Gastrocnemius medialis (tissue), 4 donors: ENCODE results near the gene TSC22D2. TPM values are rescaled to one million over a fixed set of nuclear protein-coding genes. Genes with fewer than 3 reads are reported as not detected.

ENCODE experiments used
- ATAC-seq, 2 donors: fragments of 150-250 bp; one replicate each; pipeline ENCODE4 v1.9.1; 2016
- DNase-seq, 2 donors: peaks; one replicate each; pipeline ENCODE4 v3.0.0-alpha.2; 2019
- H3K27ac ChIP-seq, 4 donors: fragments of 200-600 bp; sonication (generic); 1 replicate in 1 of 4; 2 replicates in 3 of 4; pipeline ENCODE4 v1.5.1; 2016 to 2018; ENCODE audit warnings: mild to moderate bottlenecking in 2 of 4, moderate library complexity in 1 of 4
- H3K27me3 ChIP-seq, 3 donors: fragments of 200-600 bp; sonication (generic) in 2 of 3; 1 replicate in 1 of 3; 2 replicates in 2 of 3; pipeline versions ENCODE4 v1.5.1 to v1.6.0; 2016 to 2019; ENCODE audit warnings: mild to moderate bottlenecking in 1 of 3, moderate library complexity in 1 of 3
- H3K36me3 ChIP-seq, 2 donors: fragments of 200-600 bp; sonication (generic) in 1 of 2; one replicate each; pipeline ENCODE4 v1.5.1; 2017 to 2018
- H3K4me1 ChIP-seq, 2 donors: fragments of 200-600 bp; sonication (generic) in 1 of 2; one replicate each; pipeline ENCODE4 v1.5.1; 2016 to 2017; ENCODE audit warnings: mild to moderate bottlenecking in 2 of 2
- H3K4me3 ChIP-seq, 4 donors: fragments of 200-600 bp; sonication (generic) in 3 of 4; 1 replicate in 1 of 4; 2 replicates in 3 of 4; pipeline ENCODE4 v1.5.1; 2016 to 2019; ENCODE audit warnings: mild to moderate bottlenecking in 2 of 4
- H3K9me3 ChIP-seq, 3 donors: fragments of 200-600 bp; sonication (generic) in 2 of 3; 1 replicate in 1 of 3; 2 replicates in 2 of 3; pipeline ENCODE4 v1.5.1; 2016 to 2019
- CTCF ChIP-seq, 5 experiments: fragments of 450-650 bp in 3 of 5; fragments of 200-600 bp in 2 of 5; sonication (generic) in 2 of 5; IDR thresholded peaks in 4 of 5; conservative IDR thresholded peaks in 1 of 5; 1 replicate in 4 of 5; 2 replicates in 1 of 5; pipeline ENCODE4 v1.5.1; 2016 to 2019; ENCODE audit warnings: antibody characterized with exemption in 5 of 5, mild to moderate bottlenecking in 3 of 5, moderate library complexity in 3 of 5
- POLR2A ChIP-seq, 2 donors: fragments of 450-650 bp; IDR thresholded peaks; one replicate each; pipeline ENCODE4 v1.6.1; 2017; ENCODE audit warnings: antibody characterized with exemption in 2 of 2, mild to moderate bottlenecking in 2 of 2, moderate library complexity in 2 of 2
- in situ Hi-C, 4 donors: fragments of 200-750 bp; cut with MboI; loops; one replicate each; pipeline versions ENCODE4 v1.15.0 to v1.8.0; 2017; ENCODE audit warnings: low sequenced_read_pairs in 4 of 4
- intact Hi-C: fragments of 100-400 bp; cut with DNase I; formaldehyde crosslinking; loops from one replicate; pipeline ENCODE4 v1.15.1; 2023; ENCODE audit warnings: low total_unique reads
- total RNA-seq, 4 donors: library from RNA; depleted of rRNA; stranded (reverse); fragments of >200 nt; gene quantifications; one replicate each; pipeline versions ENCODE4 v1.1.0 to v1.2.3, GENCODE V29; 2016

The TSC22D2 gene
- total RNA-seq, 4 donors from 2014 or later, result 12.9 to 16.1 (median 14.0) TPM

- ATAC-seq (no peak), DNase-seq (no peak)
- no peaks in the 10 kb centered on the region for H3K27me3 ChIP-seq
- no peak overlapping the region for H3K4me3 ChIP-seq
- no peaks in the 10 kb centered on the region for H3K9me3 ChIP-seq
- H3K36me3 ChIP-seq, result no peaks in the 10 kb centered on the region
- no peak overlapping the region for H3K27ac ChIP-seq
- in situ Hi-C loops (no loop called here), intact Hi-C loops (no loop called here)
- no peaks in the 10 kb centered on the region for H3K4me1 ChIP-seq
- TF ChIP-seq CTCF (IDR thresholded peaks at IDR 0.05 in 4 of 5, conservative IDR thresholded peaks at IDR 0.05 in 1 of 5) (no peak), POLR2A (IDR thresholded peaks at IDR 0.05) (no peak)
Observed at GRCh38 chr3:150363420-150363819, 44.7 kb upstream of the TSC22D2 start.

GRCh38 chr3:150365132-150365604 lies 42.9 kb upstream of the TSC22D2 start:
- no peak for ATAC-seq
- Histone ChIP-seq H3K9me3 (no peaks in the 10 kb centered on the region), H3K27ac (no peak overlapping the region), H3K4me1 (no peaks in the 10 kb centered on the region), H3K36me3 (no peaks in the 10 kb centered on the region), H3K27me3 (no peaks in the 10 kb centered on the region), H3K4me3 (no peak overlapping the region)
- in situ Hi-C loops (no loop called here), intact Hi-C loops (no loop called here)
- TF ChIP-seq CTCF (IDR thresholded peaks at IDR 0.05 in 4 of 5, conservative IDR thresholded peaks at IDR 0.05 in 1 of 5) (no peak), POLR2A (IDR thresholded peaks at IDR 0.05) (no peak)
- no peak for DNase-seq

- intact Hi-C loops, result no loop called here
Observed at GRCh38 chr3:150367757-150368156, 40.3 kb upstream of the TSC22D2 start.

GRCh38 chr3:150370122-150370602 lies 37.9 kb upstream of the TSC22D2 start:
- DNase-seq, result peak in 1 of 2 donors; percentile 14
- ATAC-seq, result no peak
- intact Hi-C loops, result no loop called here

More at GRCh38 chr3:150367757-150368156, 40.3 kb upstream of the TSC22D2 start:
- DNase-seq, result no peak
- Histone ChIP-seq H3K4me3 (no peak overlapping the region), H3K27ac (no peak overlapping the region), H3K27me3 (no peaks in the 10 kb centered on the region), H3K9me3 (no peaks in the 10 kb centered on the region), H3K4me1 (peaks cover 0 to 14% of the 10 kb centered on the region in 2 donors), H3K36me3 (no peaks in the 10 kb centered on the region)
- in situ Hi-C loops, result no loop called here
- TF ChIP-seq CTCF (IDR thresholded peaks at IDR 0.05 in 4 of 5, conservative IDR thresholded peaks at IDR 0.05 in 1 of 5) (no peak), POLR2A (IDR thresholded peaks at IDR 0.05) (no peak)
- ATAC-seq, result no peak

More at GRCh38 chr3:150370122-150370602, 37.9 kb upstream of the TSC22D2 start:
- in situ Hi-C loops, result no loop called here
- no peak for TF ChIP-seq POLR2A (IDR thresholded peaks at IDR 0.05)
- TF ChIP-seq CTCF (IDR thresholded peaks at IDR 0.05 in 4 of 5, conservative IDR thresholded peaks at IDR 0.05 in 1 of 5), result no peak
- H3K27ac ChIP-seq, result no peak overlapping the region
- peaks cover 0 to 3% (median 0%) of the 10 kb centered on the region in 3 donors for H3K9me3 ChIP-seq
- H3K36me3 ChIP-seq, result no peaks in the 10 kb centered on the region
- no peaks in the 10 kb centered on the region for H3K27me3 ChIP-seq
- no peak overlapping the region for H3K4me3 ChIP-seq
- peaks cover 0 to 14% of the 10 kb centered on the region in 2 donors for H3K4me1 ChIP-seq
